OCI-LY7 (cell line): Measurements from ENCODE around the gene GRIN2C. TPM values are rescaled to one million over a fixed set of nuclear protein-coding genes. Genes with fewer than 3 reads are reported as not detected.
A peak's percentile ranks its signal among the peaks of the same experiment; 100 is the strongest.

Source experiments
- BruUV-seq: library from RNA; stranded (reverse); fragments of 400-500 nt; replicated peaks from 2 replicates; lab custom pipeline; 2021; lab: Mats Ljungman, UMichigan
- CTCF ChIA-PET: fragments of 300-600 bp; sonication (Branson Sonifier 250); formaldehyde crosslinking; loops from one replicate; lab custom pipeline; 2022; ENCODE audit warnings: antibody characterized with exemption; ENCODE audit not compliant: unreplicated experiment; lab: Charles Lee
- POLR2A ChIA-PET: fragments of 300-600 bp; sonication (Branson Sonifier 250); formaldehyde crosslinking; loops from one replicate; lab custom pipeline; 2022; ENCODE audit warnings: antibody characterized with exemption; lab: Charles Lee
- DNase-seq: peaks from one replicate; pipeline ENCODE4 v3.0.0-alpha.2; 2015; ENCODE audit warnings: low spot score
- H2AFZ ChIP-seq: fragments of 200-600 bp; sonication (generic), shearing (Covaris generic); 2 replicates; pipeline ENCODE4 v1.6.1; 2014; ENCODE audit warnings: mild to moderate bottlenecking, antibody characterized with exemption, low read length, moderate library complexity
- H3K27ac ChIP-seq: fragments of 200-600 bp; sonication (generic); 2 replicates; pipeline ENCODE4 v1.5.1; 2014; ENCODE audit warnings: mixed run types, low read depth, mild to moderate bottlenecking, moderate library complexity, low read length, inconsistent platforms; ENCODE audit not compliant: poor library complexity, severe bottlenecking
- H3K36me3 ChIP-seq: fragments of 200-600 bp; sonication (generic); 2 replicates; pipeline ENCODE4 v1.6.1; 2014; ENCODE audit warnings: mild to moderate bottlenecking, antibody characterized with exemption, low read length, moderate library complexity, mixed read lengths; ENCODE audit not compliant: insufficient read depth
- H3K4me1 ChIP-seq: fragments of 200-600 bp; sonication (generic); 2 replicates; pipeline ENCODE4 v1.5.1; 2014; ENCODE audit warnings: mild to moderate bottlenecking, low read length; ENCODE audit not compliant: insufficient read depth, poor library complexity, severe bottlenecking
- H3K4me2 ChIP-seq: fragments of 200-600 bp; sonication (generic); 2 replicates; pipeline ENCODE4 v1.6.1; 2014; ENCODE audit warnings: mild to moderate bottlenecking, low read length
- H3K4me3 ChIP-seq: fragments of 200-600 bp; sonication (generic); 2 replicates; pipeline ENCODE4 v1.5.1; 2014; ENCODE audit warnings: mild to moderate bottlenecking, low read depth, low read length; ENCODE audit not compliant: poor library complexity, severe bottlenecking
- H3K79me2 ChIP-seq: fragments of 200-600 bp; sonication (generic); 2 replicates; pipeline ENCODE4 v1.6.1; 2016; ENCODE audit warnings: low read depth, mild to moderate bottlenecking, low read length, moderate library complexity, mixed read lengths; ENCODE audit not compliant: insufficient read depth
- H3K9me2 ChIP-seq: fragments of 200-600 bp; sonication (generic); 2 replicates; pipeline ENCODE4 v1.6.1; 2016; ENCODE audit warnings: mild to moderate bottlenecking, low read length, mixed read lengths; ENCODE audit not compliant: insufficient read depth
- H3K9me3 ChIP-seq: fragments of 200-600 bp; sonication (generic); 2 replicates; pipeline ENCODE4 v1.6.1; 2014; ENCODE audit warnings: mild to moderate bottlenecking, mixed run types, low read length, mixed read lengths
- H4K20me1 ChIP-seq: fragments of 200-600 bp; sonication (generic); 2 replicates; pipeline ENCODE4 v1.6.1; 2014; ENCODE audit warnings: mild to moderate bottlenecking, antibody characterized with exemption, low read length, moderate library complexity, mixed read lengths; ENCODE audit not compliant: insufficient read depth
- CTCF ChIP-seq: fragments of 200-600 bp; sonication (generic); conservative IDR thresholded peaks from 2 replicates; pipeline ENCODE4 v1.5.1; 2014; ENCODE audit warnings: mild to moderate bottlenecking, antibody characterized with exemption, low read length, moderate library complexity, mixed read lengths
- EZH2phosphoT487 ChIP-seq: fragments of 200-600 bp; sonication (generic); IDR thresholded peaks from 2 replicates; pipeline ENCODE4 v1.6.1; 2018; ENCODE audit warnings: low read depth, borderline replicate concordance, mild to moderate bottlenecking, mixed run types, antibody characterized with exemption, low read length, moderate library complexity, mixed read lengths
- intact Hi-C: fragments of 100-400 bp; cut with micrococcal nuclease; formaldehyde crosslinking; loops from one replicate; pipeline ENCODE4 v1.10.0; 2022; ENCODE audit not compliant: unreplicated experiment
- total RNA-seq, 2 experiments: library from RNA; depleted of rRNA in 1 of 2; stranded (reverse); fragments of >200 nt in 1 of 2; shearing (Covaris generic) in 1 of 2; gene quantifications; 2 replicates each; pipeline ENCODE4 v1.2.3, GENCODE V29; 2014 to 2022

Gene GRIN2C
- total RNA-seq, 2 experiments from 2014 or later = 0.22 to 0.61 TPM

GRCh38 chr17:74842146-74842598, 17.5 kb downstream of the GRIN2C start:
- H3K4me2 ChIP-seq = no peak overlapping the region
- H3K36me3 ChIP-seq = no peaks in the 10 kb centered on the region
- no peak overlapping the region for H3K4me3 ChIP-seq
- peaks cover 21% of the 10 kb centered on the region for H3K4me1 ChIP-seq
- H4K20me1 ChIP-seq = no peaks in the 10 kb centered on the region
- no peak overlapping the region for H2AFZ ChIP-seq
- H3K27ac ChIP-seq = no peak overlapping the region
- ChIA-PET POLR2A (no interaction called here), CTCF (no interaction called here)
- no TSS peak for BruUV-seq
- no peak for DNase-seq
- H3K9me3 ChIP-seq = no peaks in the 10 kb centered on the region
- TF ChIP-seq CTCF = no peak
- TF ChIP-seq EZH2phosphoT487 = no peak
- intact Hi-C loops = no loop called here
- no peaks in the 10 kb centered on the region for H3K9me2 ChIP-seq
- no peaks in the 10 kb centered on the region for H3K79me2 ChIP-seq

GRCh38 chr17:74840989-74841666, 18.6 kb downstream of the GRIN2C start:
- Histone ChIP-seq H3K4me3 (no peak overlapping the region), H3K27ac (peak overlapping the region; percentile 6), H3K9me2 (no peaks in the 10 kb centered on the region), H2AFZ (peak overlapping the region; percentile 16; the same call in 1 of the 2 replicates), H3K79me2 (no peaks in the 10 kb centered on the region), H3K9me3 (no peaks in the 10 kb centered on the region), H3K4me1 (peaks cover 21% of the 10 kb centered on the region), H3K4me2 (peak overlapping the region; percentile 50), H4K20me1 (no peaks in the 10 kb centered on the region), H3K36me3 (no peaks in the 10 kb centered on the region)
- intact Hi-C loops = no loop called here
- ChIA-PET CTCF (interaction anchor here (1.0 kb wide), 1 partner anchor 9 kb away, joined by 3 read pairs; no protein-coding TSS in a partner anchor), POLR2A (interaction anchor here (1.3 kb wide), 1 partner anchor 202 kb away, joined by 4 read pairs; no protein-coding TSS in a partner anchor)
- TF ChIP-seq EZH2phosphoT487 (no peak), CTCF (no peak)
- BruUV-seq = no TSS peak
- DNase-seq = peak; percentile 51
